T47D (cell line): ENCODE results near the gene CUTA.

Experiments used
- DNase-seq, 2 experiments: peaks; one replicate each; pipeline versions ENCODE4 v3.0.0 to v3.0.0-alpha.2; 2011 to 2012; ENCODE audit warnings: low read depth in 1 of 2, low spot score in 1 of 2
- JUND ChIP-seq: IDR thresholded peaks from 2 replicates; pipeline ENCODE4 v1.6.1; 2012; ENCODE audit warnings: low read depth
- in situ Hi-C: cut with HindIII; loops from 2 replicates; pipeline ENCODE4 v1.10.0; 2016; ENCODE audit warnings: low sequenced_read_pairs, low pct_unique_long_range_greater_than_20kb

The CUTA gene

DNA sequence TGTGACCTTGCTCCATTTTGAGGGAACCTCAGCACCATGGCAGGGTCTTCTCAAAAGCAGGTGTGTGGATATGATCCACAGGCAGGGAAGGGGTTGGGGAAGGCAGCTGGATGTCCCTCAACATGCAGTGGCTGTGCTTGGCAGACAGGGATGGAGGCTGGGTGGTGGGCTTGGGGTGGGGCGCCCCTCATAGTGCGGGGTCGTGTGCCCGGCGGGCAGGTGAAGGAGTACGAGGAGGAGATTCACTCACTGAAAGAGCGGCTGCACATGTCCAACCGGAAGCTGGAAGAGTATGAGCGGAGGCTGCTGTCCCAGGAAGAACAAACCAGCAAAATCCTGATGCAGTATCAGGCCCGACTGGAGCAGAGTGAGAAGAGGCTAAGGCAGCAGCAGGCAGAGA is 28.4 kb upstream of the CUTA start:
- in situ Hi-C loops, result no loop called here
- DNase-seq, result no peak
- TF ChIP-seq JUND, result no peak

GRCh38 chr6:33445119-33445603 is 27.3 kb upstream of the CUTA start:
- in situ Hi-C loops, result no loop called here
- TF ChIP-seq JUND, result no peak
- no peak for DNase-seq

DNA sequence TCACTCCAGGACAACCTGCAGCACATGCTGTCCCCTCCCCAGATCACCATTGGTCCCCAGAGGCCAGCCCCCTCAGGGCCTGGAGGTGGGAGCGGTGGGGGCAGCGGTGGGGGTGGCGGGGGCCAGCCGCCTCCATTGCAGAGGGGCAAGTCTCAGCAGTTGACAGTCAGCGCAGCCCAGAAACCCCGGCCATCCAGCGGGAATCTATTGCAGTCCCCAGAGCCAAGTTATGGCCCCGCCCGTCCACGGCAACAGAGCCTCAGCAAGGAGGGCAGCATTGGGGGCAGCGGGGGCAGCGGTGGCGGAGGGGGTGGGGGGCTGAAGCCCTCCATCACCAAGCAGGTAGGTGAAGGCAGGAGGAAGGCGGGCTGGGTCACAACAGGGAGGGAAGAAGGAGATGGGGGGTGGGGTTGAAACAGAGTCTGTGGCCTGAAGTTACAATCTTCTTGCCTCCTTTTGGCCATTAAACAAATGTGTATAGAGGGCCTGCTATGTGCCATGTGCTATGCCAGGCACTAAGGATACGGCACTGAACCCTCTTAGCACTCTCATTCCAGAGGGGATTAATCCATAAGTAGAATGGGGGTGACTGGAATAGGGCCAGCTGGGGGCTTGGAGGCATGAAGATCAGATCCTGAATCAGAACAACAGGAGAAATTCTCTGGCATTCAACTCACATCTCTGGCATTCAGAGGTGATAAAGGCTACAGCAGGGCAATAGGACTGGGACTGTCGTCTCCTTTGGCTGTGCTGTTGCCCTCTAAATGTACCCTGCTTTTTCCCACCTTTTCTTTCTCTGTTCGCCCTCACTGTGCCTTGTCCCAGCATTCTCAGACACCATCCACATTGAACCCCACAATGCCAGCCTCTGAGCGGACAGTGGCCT is 26.0 kb upstream of the CUTA start:
- in situ Hi-C loops, result no loop called here
- no peak for DNase-seq
- no peak for TF ChIP-seq JUND

DNA sequence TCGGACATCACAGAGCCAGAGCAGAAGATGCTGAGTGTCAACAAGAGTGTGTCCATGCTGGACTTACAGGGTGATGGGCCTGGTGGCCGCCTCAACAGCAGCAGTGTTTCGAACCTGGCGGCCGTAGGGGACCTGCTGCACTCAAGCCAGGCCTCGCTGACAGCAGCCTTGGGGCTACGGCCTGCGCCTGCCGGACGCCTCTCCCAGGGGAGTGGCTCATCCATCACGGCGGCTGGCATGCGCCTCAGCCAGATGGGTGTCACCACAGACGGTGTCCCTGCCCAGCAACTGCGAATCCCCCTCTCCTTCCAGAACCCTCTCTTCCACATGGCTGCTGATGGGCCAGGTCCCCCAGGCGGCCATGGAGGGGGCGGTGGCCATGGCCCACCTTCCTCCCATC is 25.1 kb upstream of the CUTA start:
- in situ Hi-C loops, result no loop called here
- no peak for DNase-seq
- no peak for TF ChIP-seq JUND

DNA sequence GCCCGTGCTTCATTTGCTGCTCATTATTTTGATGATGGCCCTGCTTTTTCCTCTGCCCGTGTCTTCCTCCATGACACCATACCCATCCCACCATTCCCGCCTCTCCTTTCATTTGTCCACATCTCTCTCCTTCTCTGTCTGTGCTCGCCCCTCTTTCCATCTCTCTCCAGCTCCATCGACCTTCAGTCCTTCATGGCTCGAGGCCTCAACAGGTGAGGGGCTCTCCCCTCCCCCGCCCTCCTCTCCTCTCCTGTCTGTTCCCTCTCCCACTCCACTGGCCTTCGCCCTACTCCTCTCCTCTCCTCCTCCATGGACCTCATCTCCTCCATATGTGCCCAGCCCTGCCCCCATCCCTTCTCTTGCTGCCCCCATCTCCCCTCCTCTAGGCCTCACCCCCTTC is 24.4 kb upstream of the CUTA start:
- in situ Hi-C loops, result no loop called here
- DNase-seq, result no peak
- no peak for TF ChIP-seq JUND

- no peak for TF ChIP-seq JUND
- DNase-seq, result no peak
- in situ Hi-C loops, result no loop called here
Measured at GRCh38 chr6:33441457-33441856, 23.6 kb upstream of the CUTA start.

DNA sequence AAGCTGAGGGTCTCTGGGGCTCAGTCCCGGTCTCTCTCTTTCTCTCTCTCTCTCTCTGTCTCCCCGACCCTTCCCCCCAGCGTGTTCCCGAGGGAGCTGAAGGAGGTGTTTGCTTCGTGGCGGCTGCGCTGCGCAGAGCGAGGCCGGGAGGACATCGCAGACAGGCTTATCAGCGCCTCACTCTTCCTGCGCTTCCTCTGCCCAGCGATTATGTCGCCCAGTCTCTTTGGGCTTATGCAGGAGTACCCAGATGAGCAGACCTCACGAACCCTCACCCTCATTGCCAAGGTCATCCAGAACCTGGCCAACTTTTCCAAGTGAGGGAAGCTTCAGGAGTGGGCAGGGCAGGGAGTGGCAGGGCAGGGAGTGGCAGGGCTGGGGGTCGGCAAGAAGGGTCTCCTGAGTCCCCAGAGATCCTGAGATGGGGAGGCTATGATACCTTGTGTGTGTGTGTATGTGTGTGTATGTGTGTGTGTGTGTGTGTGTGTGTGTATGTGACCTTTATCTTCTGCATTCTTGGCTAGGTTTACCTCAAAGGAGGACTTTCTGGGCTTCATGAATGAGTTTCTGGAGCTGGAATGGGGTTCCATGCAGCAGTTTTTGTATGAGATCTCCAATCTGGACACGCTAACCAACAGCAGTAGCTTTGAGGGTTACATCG is 22.9 kb upstream of the CUTA start:
- in situ Hi-C loops, result no loop called here
- no peak for DNase-seq
- no peak for TF ChIP-seq JUND

DNA sequence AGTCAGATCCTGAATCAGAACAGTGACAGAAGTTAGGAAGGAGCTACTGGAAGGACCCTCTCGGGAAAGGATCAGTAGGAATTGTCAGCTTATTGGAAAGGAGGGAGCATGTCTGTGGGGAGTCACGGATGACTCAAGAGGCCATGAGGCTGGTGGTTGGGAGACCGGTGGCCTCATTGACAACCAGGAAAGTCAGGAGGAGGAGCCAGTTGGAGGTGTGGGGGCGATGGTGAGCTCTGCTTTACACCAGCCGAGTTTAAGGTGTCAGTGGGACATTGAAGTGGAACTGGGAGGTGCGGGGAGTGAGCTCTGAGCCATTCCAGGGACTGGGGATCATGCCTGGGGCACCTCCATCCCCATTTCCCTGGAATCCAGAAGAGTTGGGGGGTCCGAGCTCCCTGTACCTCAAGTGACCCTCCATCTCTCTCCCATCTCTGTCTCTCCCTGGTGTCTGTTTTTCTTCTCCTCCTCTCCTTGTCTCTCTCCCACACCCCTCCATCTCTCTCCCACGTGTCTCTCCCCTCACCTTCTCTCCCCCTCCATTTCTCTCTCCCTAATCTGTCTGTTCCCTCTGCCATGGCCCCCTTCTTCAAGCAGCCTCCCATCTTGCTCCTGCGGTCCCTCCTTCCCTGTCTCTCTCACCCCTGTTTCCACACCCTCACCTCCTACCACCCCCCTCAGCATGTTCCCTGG is 22.2 kb upstream of the CUTA start:
- TF ChIP-seq JUND, result no peak
- in situ Hi-C loops, result no loop called here
- no peak for DNase-seq

- in situ Hi-C loops, result no loop called here
- DNase-seq, result no peak
- no peak for TF ChIP-seq JUND
Measured at GRCh38 chr6:33438978-33439594, 21.2 kb upstream of the CUTA start.

GRCh38 chr6:33437666-33438065 is 19.8 kb upstream of the CUTA start:
- no peak for TF ChIP-seq JUND
- no peak for DNase-seq
- in situ Hi-C loops, result no loop called here

DNA sequence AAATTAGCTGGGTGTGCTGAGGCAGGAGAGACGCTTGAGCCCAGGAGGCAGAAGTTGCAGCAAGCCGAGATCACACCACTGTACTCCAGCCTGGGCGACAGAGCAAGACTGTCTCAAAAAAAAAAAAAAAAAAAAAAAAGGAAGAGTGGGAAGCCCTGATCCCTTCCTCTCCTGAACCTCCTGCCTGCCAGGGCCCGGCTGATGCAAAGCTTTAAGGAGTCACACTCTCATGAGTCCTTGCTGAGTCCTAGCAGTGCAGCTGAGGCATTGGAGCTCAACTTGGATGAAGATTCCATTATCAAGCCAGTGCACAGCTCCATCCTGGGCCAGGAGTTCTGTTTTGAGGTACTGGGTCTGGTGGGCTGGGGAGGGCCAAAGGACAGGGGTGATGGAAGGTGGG is 17.1 kb upstream of the CUTA start:
- no peak for TF ChIP-seq JUND
- in situ Hi-C loops, result no loop called here

DNA sequence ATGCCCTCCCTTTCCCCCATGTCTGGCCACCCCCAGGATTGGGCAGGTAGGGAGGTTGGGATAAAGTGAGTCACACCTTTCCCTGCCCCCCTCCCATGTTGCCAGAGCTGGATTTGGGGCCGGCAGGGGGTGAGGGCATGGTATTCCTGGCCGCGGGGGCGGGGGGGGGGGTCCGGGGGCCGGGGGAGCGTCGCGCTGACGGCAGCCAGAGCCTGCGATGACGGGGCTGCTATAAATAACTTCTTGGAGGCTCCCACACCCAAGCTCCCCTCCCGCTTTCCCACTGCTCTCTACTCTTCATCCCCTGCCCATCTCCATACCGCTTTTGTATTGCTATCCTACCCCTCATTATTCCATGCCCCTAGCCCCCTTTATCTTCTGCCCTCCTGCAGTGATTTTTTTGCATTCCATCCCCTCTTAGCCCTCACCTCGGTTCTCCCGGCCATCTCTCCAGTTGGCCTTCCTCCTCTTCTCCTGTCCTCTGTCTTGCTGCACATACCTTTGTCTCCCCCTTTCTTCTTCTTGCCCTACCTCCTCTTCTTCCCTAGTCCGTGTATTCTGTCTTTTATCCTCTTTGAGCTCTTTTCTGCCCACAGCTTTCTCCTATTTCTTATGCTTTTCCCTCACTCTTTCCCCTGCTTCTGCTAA is 15.8 kb upstream of the CUTA start:
- in situ Hi-C loops, result no loop called here

More for the DNA sequence above, 17.1 kb upstream of the CUTA start:
- no peak for DNase-seq

More for the DNA sequence above, 15.8 kb upstream of the CUTA start:
- DNase-seq, result no peak
- no peak for TF ChIP-seq JUND
